Measurements from ENCODE around the gene APLP2. TPM values are rescaled to one million over a fixed set of nuclear protein-coding genes. Genes with fewer than 3 reads are reported as not detected.

APLP2 gene
- total and polyA plus RNA-seq, 2 of the 13 experiments (the other 11 are each of a cell fraction or from before 2014, with no cell fraction given), result 315 to 594 TPM

- Histone ChIP-seq H3K27me3 (ENCODE audit: control insufficient read depth in 1 of 2, insufficient read depth in 2 of 2, low read length in 2 of 2) (no peaks in the 10 kb centered on the region), H3K79me2 (ENCODE audit: insufficient read depth, low read length) (no peaks in the 10 kb centered on the region), H3K36me3 (replicated peaks in 1 of 2; ENCODE audit: control insufficient read depth in 1 of 2, insufficient read depth in 2 of 2, low read length in 2 of 2) (peaks cover 52 to 87% of the 10 kb centered on the region in 2 experiments), H3K4me2 (ENCODE audit: low read depth, low read length) (no peak overlapping the region), H3K27ac (ENCODE audit: extremely low read length, insufficient read depth, low read length) (no peak overlapping the region), H3K9me3 (ENCODE audit: low read length) (no peaks in the 10 kb centered on the region), H3K4me3 (replicated peaks in 1 of 3; ENCODE audit: insufficient read depth in 1 of 3, low read depth in 2 of 3, low read length in 3 of 3) (no peak overlapping the region), H3K4me1 (ENCODE audit: insufficient read depth, low read length) (peaks cover 23% of the 10 kb centered on the region), H4K20me1 (ENCODE audit: insufficient read depth, low read length) (no peaks in the 10 kb centered on the region), H3K9ac (ENCODE audit: insufficient read depth, low read depth, low read length) (no peak overlapping the region), H2AFZ (ENCODE audit: low read length) (no peak overlapping the region)
- DNase-seq (ENCODE audit: low spot score) (no peak), ATAC-seq (no peak), FAIRE-seq (no peak)
- intact Hi-C loops (cut with micrococcal nuclease; ENCODE audit: unreplicated experiment), result loop anchor here (2.0 to 5.0 kb wide), 2 partner anchors 131 to 346 kb away; partner anchors contain the start of gene PRDM10
- in situ Hi-C loops (cut with HindIII; ENCODE audit: extremely low pct_ligation_motif_present, low pct_unique_long_range_greater_than_20kb), result loop anchor here (5.0 to 25.0 kb wide), 3 partner anchors 141 to 346 kb away; no protein-coding TSS in a partner anchor
- BruUV-seq (replicated peaks), result no TSS peak
- POLR2A ChIA-PET, result no interaction called here
- 97% methylated on average over 8 of the region's 8 CpGs for WGBS (ENCODE audit: low lambda C conversion rate)
- CTCF ChIA-PET (ENCODE audit: low intra/inter-chr PET ratio, low total read pairs), result interaction anchor here (3.1 kb wide), 1 partner anchor 210 kb away, joined by 33 read pairs; no protein-coding TSS in a partner anchor
- TF ChIP-seq ZNF576 (CRISPR knock-in tag; IDR thresholded peaks at IDR 0.05) (no peak), CREBL2 (CRISPR knock-in tag; IDR thresholded peaks at IDR 0.05; ENCODE audit: borderline replicate concordance) (no peak), MTF1 (CRISPR knock-in tag; IDR thresholded peaks at IDR 0.05) (no peak), ATF5 (CRISPR knock-in tag; IDR thresholded peaks at IDR 0.05; ENCODE audit: low read depth) (no peak), ISL2 (CRISPR knock-in tag; IDR thresholded peaks at IDR 0.05) (no peak), POGK (CRISPR knock-in tag; conservative IDR thresholded peaks at IDR 0.05) (no peak), ZNF580 (CRISPR knock-in tag; IDR thresholded peaks at IDR 0.05; ENCODE audit: borderline replicate concordance, low read depth) (no peak), ZNF629 (CRISPR knock-in tag; conservative IDR thresholded peaks at IDR 0.05) (no peak), CENPT (CRISPR knock-in tag; IDR thresholded peaks at IDR 0.05; ENCODE audit: low read depth) (no peak), MLXIP (CRISPR knock-in tag; IDR thresholded peaks at IDR 0.05; ENCODE audit: borderline replicate concordance) (no peak), SP4 (CRISPR knock-in tag; IDR thresholded peaks at IDR 0.05) (no peak)
Observed at GRCh38 chr11:130133716-130134115, 64.0 kb downstream of the APLP2 start.

Measured in HepG2 (cell line).